BE2C (cell line): ENCODE data around the gene TBXAS1.

Experiments used
- DNase-seq: peaks from one replicate; pipeline ENCODE4 v3.0.0-alpha.2; 2020
- H3K27me3 ChIP-seq: fragments of 250-450 bp; sonication (Bioruptor Pico); 2 replicates; pipeline ENCODE4 v1.5.1; 2020; ENCODE audit warnings: mild to moderate bottlenecking
- H3K36me3 ChIP-seq: fragments of 250-450 bp; sonication (Bioruptor Pico); 2 replicates; pipeline ENCODE4 v1.5.1; 2020; ENCODE audit warnings: mild to moderate bottlenecking
- H3K4me1 ChIP-seq: fragments of 250-450 bp; sonication (Bioruptor Pico); 2 replicates; pipeline ENCODE4 v1.5.1; 2020
- H3K4me3 ChIP-seq: 2 replicates; pipeline ENCODE4 v1.5.1; 2011; ENCODE audit warnings: low read depth, low read length
- H3K9me3 ChIP-seq: fragments of 250-450 bp; sonication (Bioruptor Pico); 2 replicates; pipeline ENCODE4 v1.5.1; 2020
- CTCF ChIP-seq: IDR thresholded peaks from 2 replicates; pipeline ENCODE4 v1.5.1; 2012; ENCODE audit warnings: mild to moderate bottlenecking, low read depth, low read length

TBXAS1 gene

GRCh38 chr7:139914306-139915267 is 85.5 kb downstream of the TBXAS1 start:
- Histone ChIP-seq H3K4me1 (no peaks in the 10 kb centered on the region), H3K9me3 (no peaks in the 10 kb centered on the region), H3K36me3 (no peaks in the 10 kb centered on the region), H3K4me3 (no peak overlapping the region), H3K27me3 (no peaks in the 10 kb centered on the region)
- no peak for TF ChIP-seq CTCF
- no peak for DNase-seq

GRCh38 chr7:139915268-139915863 is 86.3 kb downstream of the TBXAS1 start:
- DNase-seq = no peak
- Histone ChIP-seq H3K9me3 (no peaks in the 10 kb centered on the region), H3K4me3 (no peak overlapping the region), H3K4me1 (no peaks in the 10 kb centered on the region), H3K36me3 (no peaks in the 10 kb centered on the region), H3K27me3 (0 out of 2 replicates have a peak, but pooled peaks cover 4% of the 10 kb centered on the region)
- TF ChIP-seq CTCF = no peak

GRCh38 chr7:139915864-139916716 is 87.0 kb downstream of the TBXAS1 start:
- H3K9me3 ChIP-seq = no peaks in the 10 kb centered on the region
- no peak for DNase-seq
- TF ChIP-seq CTCF = no peak
- H3K36me3 ChIP-seq = no peaks in the 10 kb centered on the region
- H3K27me3 ChIP-seq = 0 out of 2 replicates have a peak, but pooled peaks cover 6% of the 10 kb centered on the region
- no peak overlapping the region for H3K4me3 ChIP-seq
- no peaks in the 10 kb centered on the region for H3K4me1 ChIP-seq

- Histone ChIP-seq H3K27me3 (0 out of 2 replicates have a peak, but pooled peaks cover 6% of the 10 kb centered on the region), H3K4me1 (no peaks in the 10 kb centered on the region), H3K4me3 (no peak overlapping the region), H3K36me3 (no peaks in the 10 kb centered on the region), H3K9me3 (no peaks in the 10 kb centered on the region)
- no peak for TF ChIP-seq CTCF
- DNase-seq = no peak
These were observed 87.8 kb downstream of the TBXAS1 start for GRCh38 chr7:139916717-139917395.

GRCh38 chr7:139917851-139918250 is 88.8 kb downstream of the TBXAS1 start:
- Histone ChIP-seq H3K27me3 (0 out of 2 replicates have a peak, but pooled peaks cover 6% of the 10 kb centered on the region), H3K36me3 (no peaks in the 10 kb centered on the region), H3K4me1 (no peaks in the 10 kb centered on the region), H3K9me3 (no peaks in the 10 kb centered on the region), H3K4me3 (no peak overlapping the region)
- no peak for DNase-seq
- no peak for TF ChIP-seq CTCF
